Measurements from ENCODE around the gene SEC61B. TPM values are rescaled to one million over a fixed set of nuclear protein-coding genes. Genes with fewer than 3 reads are reported as not detected.
"Not testable (repeated sequence)": the region's sequence is repeated elsewhere in the genome, so short reads cannot be mapped to it uniquely, and the experiment has no call there.

Gene SEC61B
- total and polyA plus RNA-seq, 2 donors: 65.0 to 176 TPM

GRCh38 chr9:99184475-99185347 is 37.4 kb upstream of the SEC61B start:
- Histone ChIP-seq H3K4me3 (ENCODE audit: low read depth, low read length) (no peak overlapping the region), H3K27ac (ENCODE audit: low read depth) (no peak overlapping the region), H3K4me1 (ENCODE audit: insufficient read depth) (no peaks in the 10 kb centered on the region), H3K36me3 (ENCODE audit: insufficient read depth) (no peaks in the 10 kb centered on the region)
- 29% methylated on average over 29 of the region's 29 CpGs for WGBS
- DNase-seq (ENCODE audit: extremely low spot score): peak; percentile 81

GRCh38 chr9:99185348-99185632 is 36.8 kb upstream of the SEC61B start:
- no peak for DNase-seq (ENCODE audit: extremely low spot score)
- Histone ChIP-seq H3K4me3 (ENCODE audit: low read depth, low read length) (no peak overlapping the region), H3K36me3 (ENCODE audit: insufficient read depth) (no peaks in the 10 kb centered on the region), H3K27ac (ENCODE audit: low read depth) (no peak overlapping the region), H3K4me1 (ENCODE audit: insufficient read depth) (no peaks in the 10 kb centered on the region)
- 82% methylated on average over 5 of the region's 5 CpGs for WGBS

- Histone ChIP-seq H3K4me1 (ENCODE audit: insufficient read depth) (no peaks in the 10 kb centered on the region), H3K4me3 (ENCODE audit: low read depth, low read length) (no peak overlapping the region), H3K36me3 (ENCODE audit: insufficient read depth) (no peaks in the 10 kb centered on the region), H3K27ac (ENCODE audit: low read depth) (no peak overlapping the region)
- DNase-seq (ENCODE audit: extremely low spot score): no peak
- 88% methylated on average over 5 of the region's 5 CpGs for WGBS
These were observed 36.1 kb upstream of the SEC61B start for GRCh38 chr9:99185934-99186333.

DNA sequence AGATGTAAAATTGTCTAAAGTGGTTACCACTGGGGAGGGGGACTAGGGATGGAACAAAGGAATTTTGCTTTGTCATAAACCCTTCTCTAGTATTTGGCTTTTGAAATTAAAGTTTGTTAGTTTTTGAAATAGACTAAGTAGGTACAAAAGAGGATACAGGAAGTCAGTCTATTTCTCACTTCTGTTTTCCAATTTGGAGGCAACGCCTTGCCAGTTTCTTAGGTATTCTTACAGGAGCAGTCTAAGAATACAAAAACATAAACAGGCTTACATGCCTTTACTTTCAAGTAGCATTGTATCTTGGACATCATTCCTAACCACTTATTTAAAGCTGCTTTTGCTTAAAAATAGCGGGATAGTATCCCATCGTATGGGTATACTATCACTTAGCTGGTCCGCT is 34.8 kb upstream of the SEC61B start:
- WGBS: 85% methylated on average over 4 of the region's 4 CpGs

DNA sequence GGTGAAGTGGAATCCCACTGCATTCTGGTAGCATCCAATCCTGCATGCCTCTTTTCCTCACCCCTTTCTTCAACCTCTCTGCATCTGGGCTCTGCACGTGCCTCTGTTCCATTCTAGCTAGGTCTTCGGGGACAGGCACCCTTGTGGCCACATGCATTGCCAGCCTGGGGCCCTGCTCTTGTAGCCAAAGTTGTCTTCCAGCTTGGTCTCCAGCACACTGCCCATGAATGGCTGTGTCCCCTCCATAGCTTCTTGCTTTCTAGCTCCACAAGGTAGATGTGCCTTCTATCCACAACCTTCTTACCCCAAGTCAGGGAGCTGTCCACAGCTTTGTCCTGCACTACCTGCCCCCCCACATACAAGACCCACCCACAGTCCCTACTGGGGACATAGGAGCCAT is 32.9 kb upstream of the SEC61B start:
- no peak overlapping the region for H3K27ac ChIP-seq (ENCODE audit: low read depth)
- no peaks in the 10 kb centered on the region for H3K4me1 ChIP-seq (ENCODE audit: insufficient read depth)
- H3K36me3 ChIP-seq (ENCODE audit: insufficient read depth): no peaks in the 10 kb centered on the region
- no peak overlapping the region for H3K4me3 ChIP-seq (ENCODE audit: low read depth, low read length)
- no peak for DNase-seq (ENCODE audit: extremely low spot score)
- WGBS: 76% methylated on average over 2 of the region's 2 CpGs

More for the DNA sequence above, 34.8 kb upstream of the SEC61B start:
- Histone ChIP-seq H3K4me3 (ENCODE audit: low read depth, low read length) (no peak overlapping the region), H3K4me1 (ENCODE audit: insufficient read depth) (no peaks in the 10 kb centered on the region), H3K36me3 (ENCODE audit: insufficient read depth) (no peaks in the 10 kb centered on the region), H3K27ac (ENCODE audit: low read depth) (no peak overlapping the region)
- DNase-seq (ENCODE audit: extremely low spot score): no peak

DNA sequence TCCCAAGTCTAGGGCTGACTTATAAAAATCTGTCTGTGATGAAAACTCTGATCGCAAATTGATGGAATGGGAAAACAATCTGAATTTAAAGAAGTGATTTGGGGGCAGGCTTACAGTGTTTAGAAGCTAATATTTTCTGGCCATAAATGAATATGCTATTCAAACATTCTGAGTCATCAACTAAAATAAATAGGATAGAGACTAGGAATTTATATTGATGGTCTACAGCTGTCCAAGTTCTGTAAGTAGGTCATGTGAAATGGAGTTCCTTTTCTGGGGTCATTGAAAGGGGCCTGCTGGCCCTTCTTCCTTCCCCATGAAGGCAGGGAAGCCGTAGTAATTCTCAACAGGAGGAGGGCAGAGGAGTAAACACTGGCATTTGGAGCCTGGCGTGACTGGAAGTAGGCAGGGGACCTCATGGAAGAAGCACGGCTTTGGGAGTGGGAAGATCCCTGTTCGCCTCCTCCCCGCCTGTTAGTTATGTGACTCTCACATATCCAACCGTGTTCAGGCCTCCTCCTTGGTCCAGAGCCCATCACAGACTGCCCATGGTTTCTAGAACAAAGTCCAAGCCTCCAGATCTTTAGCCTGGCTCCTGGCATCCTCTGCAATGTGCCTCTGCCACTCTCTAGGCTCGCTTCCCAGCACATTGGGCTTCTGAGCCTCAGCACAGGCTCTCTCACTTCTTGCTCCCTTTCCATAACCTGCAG is 32.0 kb upstream of the SEC61B start:
- H3K4me1 ChIP-seq (ENCODE audit: insufficient read depth): no peaks in the 10 kb centered on the region
- H3K27ac ChIP-seq (ENCODE audit: low read depth): no peak overlapping the region
- H3K36me3 ChIP-seq (ENCODE audit: insufficient read depth): no peaks in the 10 kb centered on the region
- H3K4me3 ChIP-seq (ENCODE audit: low read depth, low read length): no peak overlapping the region
- 59% methylated on average over 8 of the region's 8 CpGs for WGBS
- DNase-seq (ENCODE audit: extremely low spot score): no peak

GRCh38 chr9:99190597-99191283 is 31.3 kb upstream of the SEC61B start:
- Histone ChIP-seq H3K4me3 (ENCODE audit: low read depth, low read length) (no peak overlapping the region), H3K4me1 (ENCODE audit: insufficient read depth) (no peaks in the 10 kb centered on the region), H3K36me3 (ENCODE audit: insufficient read depth) (no peaks in the 10 kb centered on the region), H3K27ac (ENCODE audit: low read depth) (no peak overlapping the region)
- WGBS: 98% methylated on average over 3 of the region's 3 CpGs
- no peak for DNase-seq (ENCODE audit: extremely low spot score)

- no peak for DNase-seq (ENCODE audit: extremely low spot score)
- Histone ChIP-seq H3K4me1 (ENCODE audit: insufficient read depth) (no peaks in the 10 kb centered on the region), H3K36me3 (ENCODE audit: insufficient read depth) (no peaks in the 10 kb centered on the region), H3K27ac (ENCODE audit: low read depth) (no peak overlapping the region), H3K4me3 (ENCODE audit: low read depth, low read length) (no peak overlapping the region)
- WGBS: 76% methylated on average over 5 of the region's 5 CpGs
These were observed 29.2 kb upstream of the SEC61B start for GRCh38 chr9:99192786-99193465.

DNA sequence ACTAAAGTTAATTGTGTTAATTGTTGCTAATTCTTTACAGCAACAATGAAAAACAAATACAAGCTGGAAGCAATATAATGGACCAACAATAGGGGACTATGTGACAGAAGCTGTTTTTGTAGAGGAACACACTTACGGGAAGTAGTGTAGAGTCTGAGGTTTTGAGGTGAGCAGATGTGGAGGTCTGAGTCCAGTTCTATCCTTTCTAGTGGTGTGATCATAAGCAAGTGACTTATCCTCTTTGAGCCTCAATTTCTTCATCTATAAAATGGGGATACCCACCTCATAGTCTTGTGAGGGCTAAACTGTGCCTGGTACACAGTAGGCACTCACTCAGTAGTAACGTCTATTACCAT is 28.6 kb upstream of the SEC61B start:
- no peak for DNase-seq (ENCODE audit: extremely low spot score)
- Histone ChIP-seq H3K4me1 (ENCODE audit: insufficient read depth) (no peaks in the 10 kb centered on the region), H3K27ac (ENCODE audit: low read depth) (no peak overlapping the region), H3K36me3 (ENCODE audit: insufficient read depth) (no peaks in the 10 kb centered on the region), H3K4me3 (ENCODE audit: low read depth, low read length) (no peak overlapping the region)
- 82% methylated on average over 2 of the region's 2 CpGs for WGBS

DNA sequence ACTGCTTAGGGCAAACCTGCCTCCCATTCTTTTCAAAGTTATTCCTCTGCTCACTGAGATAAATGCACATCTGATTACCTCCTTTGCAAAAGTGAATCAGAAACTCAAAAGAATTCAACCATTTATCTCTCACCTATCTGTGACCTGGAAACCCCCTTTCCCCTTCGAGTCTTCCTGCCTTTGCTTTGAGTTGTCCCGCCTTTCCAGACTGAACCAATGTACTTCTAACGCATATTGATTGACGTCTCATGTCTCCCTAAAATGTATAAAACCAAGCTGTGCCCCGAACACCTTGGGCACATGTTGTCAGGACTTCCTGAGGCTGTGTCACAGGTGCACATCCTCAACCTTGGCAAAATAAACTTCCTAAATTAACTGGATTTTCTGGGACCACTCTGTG is 25.6 kb upstream of the SEC61B start:
- not testable (repeated sequence) for H3K4me3 ChIP-seq (ENCODE audit: low read depth, low read length); H3K27ac ChIP-seq (ENCODE audit: low read depth); H3K36me3 ChIP-seq (ENCODE audit: insufficient read depth); H3K4me1 ChIP-seq (ENCODE audit: insufficient read depth); DNase-seq (ENCODE audit: extremely low spot score)
- WGBS: 87% methylated on average over 5 of the region's 5 CpGs

DNA sequence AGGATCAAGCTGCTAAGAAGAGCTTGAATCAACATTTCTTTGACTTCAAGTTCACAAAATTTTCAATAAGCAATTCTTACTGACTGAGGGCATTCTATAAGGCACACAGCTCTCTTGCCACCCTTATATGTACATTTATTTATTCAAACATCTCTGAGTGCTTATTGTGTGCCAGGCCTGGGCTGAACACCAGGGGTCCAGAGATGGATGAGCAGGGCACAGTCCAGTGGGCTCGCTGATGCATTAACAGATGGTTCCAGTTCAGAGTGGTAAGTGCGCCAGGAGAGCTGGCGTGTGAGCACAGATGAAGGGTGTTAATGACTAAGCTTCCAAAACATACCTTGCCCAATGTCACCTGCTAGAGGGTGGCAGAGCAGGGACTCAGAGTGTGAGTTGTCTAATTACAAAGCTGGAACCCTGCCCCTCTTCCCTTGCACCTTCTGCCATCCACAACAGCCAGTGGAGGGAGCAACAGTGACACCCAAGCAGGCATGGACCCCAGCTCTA is 24.9 kb upstream of the SEC61B start:
- DNase-seq (ENCODE audit: extremely low spot score): no peak
- 95% methylated on average over 3 of the region's 3 CpGs for WGBS
- no peak overlapping the region for H3K4me3 ChIP-seq (ENCODE audit: low read depth, low read length)
- no peaks in the 10 kb centered on the region for H3K4me1 ChIP-seq (ENCODE audit: insufficient read depth)
- no peak overlapping the region for H3K27ac ChIP-seq (ENCODE audit: low read depth)
- no peaks in the 10 kb centered on the region for H3K36me3 ChIP-seq (ENCODE audit: insufficient read depth)

GRCh38 chr9:99197987-99198386 is 24.1 kb upstream of the SEC61B start:
- Histone ChIP-seq H3K4me1 (ENCODE audit: insufficient read depth) (no peaks in the 10 kb centered on the region), H3K27ac (ENCODE audit: low read depth) (no peak overlapping the region), H3K36me3 (ENCODE audit: insufficient read depth) (no peaks in the 10 kb centered on the region), H3K4me3 (ENCODE audit: low read depth, low read length) (no peak overlapping the region)
- DNase-seq (ENCODE audit: extremely low spot score): no peak
- WGBS: 64% methylated on average over 9 of the region's 9 CpGs

DNA sequence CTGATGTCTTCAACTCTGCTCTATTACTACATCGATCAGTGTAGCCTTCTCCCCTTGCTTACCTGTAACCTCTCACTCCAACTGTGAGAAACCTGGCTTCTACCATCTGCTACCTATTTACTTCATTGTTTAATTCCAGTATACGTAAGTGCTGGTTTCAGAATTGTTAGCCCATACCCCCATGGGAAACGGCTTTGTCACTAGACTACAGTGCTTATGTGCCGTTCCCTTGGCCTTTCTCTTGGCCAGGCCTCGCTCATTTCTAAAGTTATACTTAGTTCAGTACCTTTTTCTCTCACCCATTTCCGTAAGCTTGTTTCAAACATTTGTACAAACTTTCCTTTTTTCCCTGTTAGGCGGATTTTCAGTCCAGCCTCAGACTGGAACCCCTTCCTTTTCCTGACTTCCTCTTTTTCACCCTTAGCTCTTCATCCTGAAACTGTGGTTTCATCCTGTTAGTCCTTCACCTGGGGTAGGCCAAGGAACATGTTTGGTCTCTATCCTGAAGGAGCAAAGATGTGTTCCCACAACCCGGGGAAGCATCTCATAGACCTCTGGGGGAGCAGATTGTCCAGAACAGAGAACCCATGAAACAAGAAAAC is 22.0 kb upstream of the SEC61B start:
- Histone ChIP-seq H3K4me1 (ENCODE audit: insufficient read depth) (no peaks in the 10 kb centered on the region), H3K36me3 (ENCODE audit: insufficient read depth) (no peaks in the 10 kb centered on the region), H3K4me3 (ENCODE audit: low read depth, low read length) (no peak overlapping the region), H3K27ac (ENCODE audit: low read depth) (no peak overlapping the region)
- no peak for DNase-seq (ENCODE audit: extremely low spot score)
- 91% methylated on average over 8 of the region's 8 CpGs for WGBS

Data from urinary bladder (tissue), 4 donors.